ENCODE data around the gene PCDHGA7. TPM values are rescaled to one million over a fixed set of nuclear protein-coding genes. Genes with fewer than 3 reads are reported as not detected.
A peak's percentile ranks its signal among the peaks of the same experiment; 100 is the strongest.
"Not testable (repeated sequence)": the region's sequence is repeated elsewhere in the genome, so short reads cannot be mapped to it uniquely, and the experiment has no call there.

Gene PCDHGA7
- total RNA-seq, 1 donor from 2014 or later, result 2.2 TPM

DNA sequence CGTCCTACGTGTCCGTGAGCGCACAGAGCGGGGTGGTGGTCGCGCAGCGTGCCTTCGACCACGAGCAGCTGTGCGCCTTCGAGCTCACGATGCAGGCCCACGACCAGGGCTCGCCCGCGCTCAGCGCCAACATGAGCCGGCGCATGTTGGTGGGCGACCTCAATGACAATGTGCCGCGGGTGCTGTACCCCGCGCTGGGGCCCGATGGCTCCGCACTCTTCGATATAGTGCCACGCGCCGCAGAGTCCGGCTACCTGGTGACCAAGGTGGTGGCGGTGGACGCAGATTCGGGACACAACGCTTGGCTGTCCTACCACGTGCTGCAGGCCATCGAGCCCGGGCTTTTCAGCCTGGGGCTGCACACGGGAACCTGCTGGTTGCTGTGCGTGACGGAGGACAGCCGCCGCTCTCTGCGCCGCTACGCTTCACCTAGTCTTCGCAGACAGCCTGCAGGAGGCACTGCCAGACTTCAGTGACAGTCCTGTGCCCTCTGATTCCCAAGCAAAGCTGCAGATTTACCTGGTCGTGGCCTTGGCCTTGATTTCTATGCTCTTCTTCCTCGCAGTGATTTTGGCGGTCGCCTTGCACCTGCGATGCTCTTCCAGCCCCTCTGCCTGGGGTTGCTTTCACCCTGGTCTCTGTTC lies 45.4 kb downstream of the PCDHGA7 start:
- H3K36me3 ChIP-seq (ENCODE audit: control insufficient read depth, insufficient read depth, low read length), result no peaks in the 10 kb centered on the region
- peaks cover 12% of the 10 kb centered on the region for H3K27me3 ChIP-seq (ENCODE audit: control insufficient read depth, insufficient read depth, low read length)
- no peak overlapping the region for H3K4me3 ChIP-seq (ENCODE audit: low read depth, low read length)
- DNase-seq (ENCODE audit: low read depth), result no peak
- TF ChIP-seq, protein P1, sequence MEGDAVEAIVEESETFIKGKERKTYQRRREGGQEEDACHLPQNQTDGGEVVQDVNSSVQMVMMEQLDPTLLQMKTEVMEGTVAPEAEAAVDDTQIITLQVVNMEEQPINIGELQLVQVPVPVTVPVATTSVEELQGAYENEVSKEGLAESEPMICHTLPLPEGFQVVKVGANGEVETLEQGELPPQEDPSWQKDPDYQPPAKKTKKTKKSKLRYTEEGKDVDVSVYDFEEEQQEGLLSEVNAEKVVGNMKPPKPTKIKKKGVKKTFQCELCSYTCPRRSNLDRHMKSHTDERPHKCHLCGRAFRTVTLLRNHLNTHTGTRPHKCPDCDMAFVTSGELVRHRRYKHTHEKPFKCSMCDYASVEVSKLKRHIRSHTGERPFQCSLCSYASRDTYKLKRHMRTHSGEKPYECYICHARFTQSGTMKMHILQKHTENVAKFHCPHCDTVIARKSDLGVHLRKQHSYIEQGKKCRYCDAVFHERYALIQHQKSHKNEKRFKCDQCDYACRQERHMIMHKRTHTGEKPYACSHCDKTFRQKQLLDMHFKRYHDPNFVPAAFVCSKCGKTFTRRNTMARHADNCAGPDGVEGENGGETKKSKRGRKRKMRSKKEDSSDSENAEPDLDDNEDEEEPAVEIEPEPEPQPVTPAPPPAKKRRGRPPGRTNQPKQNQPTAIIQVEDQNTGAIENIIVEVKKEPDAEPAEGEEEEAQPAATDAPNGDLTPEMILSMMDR (IDR thresholded peaks at IDR 0.05; ENCODE audit: insufficient read depth, low read length, poor library complexity, severe bottlenecking), result no peak

GRCh38 chr5:141430332-141431113 lies 48.0 kb downstream of the PCDHGA7 start, which contains the start of gene PCDHGA12:
TSS of gene PCDHGA12 (plus strand) at chr5:141430507. CDS start at chr5:141430760, 253 bp downstream.
- no peak for DNase-seq (ENCODE audit: low read depth)
- H3K4me3 ChIP-seq (ENCODE audit: low read depth, low read length), result no peak within 1 kb of the TSS
- no peaks in the 10 kb centered on the region for H3K36me3 ChIP-seq (ENCODE audit: control insufficient read depth, insufficient read depth, low read length)
- TF ChIP-seq, protein P1 (IDR thresholded peaks at IDR 0.05; ENCODE audit: insufficient read depth, low read length, poor library complexity, severe bottlenecking), result peak; percentile 35
- H3K27me3 ChIP-seq (ENCODE audit: control insufficient read depth, insufficient read depth, low read length), result peaks cover 8% of the 10 kb centered on the region

GRCh38 chr5:141431286-141431685 lies 48.7 kb downstream of the PCDHGA7 start:
- peaks cover 8% of the 10 kb centered on the region for H3K27me3 ChIP-seq (ENCODE audit: control insufficient read depth, insufficient read depth, low read length)
- no peaks in the 10 kb centered on the region for H3K36me3 ChIP-seq (ENCODE audit: control insufficient read depth, insufficient read depth, low read length)
- no peak for DNase-seq (ENCODE audit: low read depth)
- no peak overlapping the region for H3K4me3 ChIP-seq (ENCODE audit: low read depth, low read length)
- TF ChIP-seq, protein P1 (IDR thresholded peaks at IDR 0.05; ENCODE audit: insufficient read depth, low read length, poor library complexity, severe bottlenecking), result no peak

GRCh38 chr5:141432308-141432707 lies 49.8 kb downstream of the PCDHGA7 start:
- not testable (repeated sequence) for H3K4me3 ChIP-seq (ENCODE audit: low read depth, low read length); DNase-seq (ENCODE audit: low read depth); H3K36me3 ChIP-seq (ENCODE audit: control insufficient read depth, insufficient read depth, low read length); H3K27me3 ChIP-seq (ENCODE audit: control insufficient read depth, insufficient read depth, low read length)

- DNase-seq (ENCODE audit: low read depth); H3K4me3 ChIP-seq (ENCODE audit: low read depth, low read length); H3K36me3 ChIP-seq (ENCODE audit: control insufficient read depth, insufficient read depth, low read length); H3K27me3 ChIP-seq (ENCODE audit: control insufficient read depth, insufficient read depth, low read length): not testable (repeated sequence)
These were observed 50.2 kb downstream of the PCDHGA7 start for GRCh38 chr5:141432726-141433125.

- DNase-seq (ENCODE audit: low read depth), result no peak
- Histone ChIP-seq H3K27me3 (ENCODE audit: control insufficient read depth, insufficient read depth, low read length) (peaks cover 8% of the 10 kb centered on the region), H3K4me3 (ENCODE audit: low read depth, low read length) (no peak overlapping the region), H3K36me3 (ENCODE audit: control insufficient read depth, insufficient read depth, low read length) (no peaks in the 10 kb centered on the region)
- TF ChIP-seq, protein P1 (IDR thresholded peaks at IDR 0.05; ENCODE audit: insufficient read depth, low read length, poor library complexity, severe bottlenecking), result no peak
These were observed 51.5 kb downstream of the PCDHGA7 start for GRCh38 chr5:141434006-141434405.

Other genes with a start within 250 kb of the PCDHGA7 start
- gene PCDHB5, start 247.5 kb upstream of the PCDHGA7 start, total RNA-seq, result 3.1 and 6.7 TPM in 2 replicates
- 0.67 and 0.68 TPM in 2 replicates for gene PCDHB6, start 232.7 kb upstream of the PCDHGA7 start, total RNA-seq
- gene PCDHB7, start 210.1 kb upstream of the PCDHGA7 start, total RNA-seq, result 0.96 and 1.5 TPM in 2 replicates
- 0.34 and 0.84 TPM in 2 replicates for gene PCDHB8, start 205.0 kb upstream of the PCDHGA7 start, total RNA-seq
- 0.92 and 1.4 TPM in 2 replicates for gene PCDHB16, start 200.4 kb upstream of the PCDHGA7 start, total RNA-seq
- gene PCDHB9, start 195.6 kb upstream of the PCDHGA7 start, total RNA-seq, result 0.71 and 0.82 TPM in 2 replicates
- gene PCDHB10, start 190.4 kb upstream of the PCDHGA7 start, total RNA-seq, result 1.6 and 3.4 TPM in 2 replicates
- 1.8 and 3.1 TPM in 2 replicates for gene PCDHB11, start 183.1 kb upstream of the PCDHGA7 start, total RNA-seq
- gene PCDHB12, start 174.0 kb upstream of the PCDHGA7 start, total RNA-seq, result 1.2 and 1.6 TPM in 2 replicates
- gene PCDHB13, start 168.8 kb upstream of the PCDHGA7 start, total RNA-seq, result 1.9 and 3.1 TPM in 2 replicates
- gene PCDHB14, start 159.4 kb upstream of the PCDHGA7 start, total RNA-seq, result 1.5 and 2.9 TPM in 2 replicates
- gene PCDHB15, start 137.3 kb upstream of the PCDHGA7 start, total RNA-seq, result 2.3 and 3.0 TPM in 2 replicates
- gene SLC25A2, start 78.7 kb upstream of the PCDHGA7 start, total RNA-seq, result not detected in 2 replicates
- 72.6 and 78.0 TPM in 2 replicates for gene TAF7, start 62.0 kb upstream of the PCDHGA7 start, total RNA-seq
- gene PCDHGA1, start 52.2 kb upstream of the PCDHGA7 start, total RNA-seq, result 0.67 and 0.68 TPM in 2 replicates
- 2.8 and 2.9 TPM in 2 replicates for gene PCDHGA2, start 44.0 kb upstream of the PCDHGA7 start, total RNA-seq
- gene PCDHGA3, start 38.9 kb upstream of the PCDHGA7 start, total RNA-seq, result 2.4 and 2.6 TPM in 2 replicates
- 1.6 and 1.7 TPM in 2 replicates for gene PCDHGB1, start 32.6 kb upstream of the PCDHGA7 start, total RNA-seq
- 3.5 and 3.6 TPM in 2 replicates for gene PCDHGA4, start 27.7 kb upstream of the PCDHGA7 start, total RNA-seq
- gene PCDHGB2, start 22.7 kb upstream of the PCDHGA7 start, total RNA-seq, result 1.2 and 1.9 TPM in 2 replicates
- 0.58 and 1.5 TPM in 2 replicates for gene PCDHGA5, start 18.6 kb upstream of the PCDHGA7 start, total RNA-seq
- gene PCDHGB3, start 12.5 kb upstream of the PCDHGA7 start, total RNA-seq, result 1.3 and 3.6 TPM in 2 replicates
- 1.7 and 3.1 TPM in 2 replicates for gene PCDHGA6, start 8.9 kb upstream of the PCDHGA7 start, total RNA-seq
- 6.4 and 9.2 TPM in 2 replicates for gene PCDHGB4, start 5.0 kb downstream of the PCDHGA7 start, total RNA-seq
- 0.96 and 1.0 TPM in 2 replicates for gene PCDHGA8, start 9.9 kb downstream of the PCDHGA7 start, total RNA-seq
- gene PCDHGB5, start 15.2 kb downstream of the PCDHGA7 start, total RNA-seq, result 18.6 and 19.3 TPM in 2 replicates
- 3.6 and 5.2 TPM in 2 replicates for gene PCDHGA9, start 20.0 kb downstream of the PCDHGA7 start, total RNA-seq
- 3.4 and 3.6 TPM in 2 replicates for gene PCDHGB6, start 25.3 kb downstream of the PCDHGA7 start, total RNA-seq
- gene PCDHGA10, start 30.2 kb downstream of the PCDHGA7 start, total RNA-seq, result 5.5 and 6.0 TPM in 2 replicates
- 14.0 and 14.1 TPM in 2 replicates for gene PCDHGB7, start 34.9 kb downstream of the PCDHGA7 start, total RNA-seq
- gene PCDHGA11, start 38.3 kb downstream of the PCDHGA7 start, total RNA-seq, result 6.7 and 7.4 TPM in 2 replicates
- gene PCDHGA12, start 47.8 kb downstream of the PCDHGA7 start, total RNA-seq, result 2.1 and 3.6 TPM in 2 replicates
- 41.9 and 47.3 TPM in 2 replicates for gene PCDHGC3, start 93.2 kb downstream of the PCDHGA7 start, total RNA-seq
- gene PCDHGC4, start 102.3 kb downstream of the PCDHGA7 start, total RNA-seq, result 0.62 and 1.1 TPM in 2 replicates
- 0.54 and 0.89 TPM in 2 replicates for gene PCDHGC5, start 106.3 kb downstream of the PCDHGA7 start, total RNA-seq
- gene DIAPH1, start 236.3 kb downstream of the PCDHGA7 start, total RNA-seq, result 99.7 and 103 TPM in 2 replicates